GM19372 (cell line): ENCODE measurements around the gene TMEM182.

Source experiments
- ATAC-seq: cut with Tn5 transposase; IDR thresholded peaks from one replicate; pipeline ENCODE4 v1.9.1; 2021; ENCODE audit warnings: mild to moderate bottlenecking, low read depth, moderate library complexity; ENCODE audit not compliant: unreplicated experiment

Gene TMEM182

GRCh38 chr2:102848366-102848839, 86.6 kb downstream of the TMEM182 start:
- no peak for ATAC-seq

- ATAC-seq: no peak
These were observed 89.1 kb downstream of the TMEM182 start for GRCh38 chr2:102850888-102851287.

- no peak for ATAC-seq
These were observed 91.0 kb downstream of the TMEM182 start for GRCh38 chr2:102852867-102853266.
